Stimulated activated naive CD8-positive, alpha-beta T cell treated with anti-CD3 and anti-CD28 coated beads, Interleukin-15, Interleukin-2, amounts not matched to agents 100 U/mL and 50 U/mL, for 24 hours (primary cell): Measurements from ENCODE around the gene CASP12.

Experiments
- ATAC-seq: fragments of 150-1000 bp; cut with Tn5 transposase; one replicate; pipeline ENCODE4 v1.10.0; 2021
- DNase-seq: peaks from one replicate; pipeline ENCODE4 v3.0.0; 2021

CASP12 gene

DNA sequence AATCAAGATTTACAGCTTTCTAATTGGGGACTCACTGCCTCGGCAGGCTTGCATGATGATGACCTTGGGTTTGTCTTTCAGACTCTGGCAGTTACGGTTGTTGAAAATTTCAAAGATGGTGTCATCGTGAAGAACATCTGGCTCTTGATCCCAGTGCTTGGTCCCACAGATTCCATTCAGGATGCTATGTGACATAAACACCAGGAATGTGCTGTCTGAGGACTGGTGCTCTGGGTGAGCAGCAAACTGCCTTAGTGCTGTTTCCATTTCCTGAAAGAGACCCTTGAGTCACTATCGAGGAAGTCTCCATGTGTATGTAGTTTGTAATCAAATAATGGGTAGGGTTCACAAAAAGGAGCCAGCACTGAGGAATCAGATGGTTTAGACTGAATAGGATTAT, 7.1 kb downstream of the CASP12 start:
- DNase-seq = no peak
- ATAC-seq = no peak

DNA sequence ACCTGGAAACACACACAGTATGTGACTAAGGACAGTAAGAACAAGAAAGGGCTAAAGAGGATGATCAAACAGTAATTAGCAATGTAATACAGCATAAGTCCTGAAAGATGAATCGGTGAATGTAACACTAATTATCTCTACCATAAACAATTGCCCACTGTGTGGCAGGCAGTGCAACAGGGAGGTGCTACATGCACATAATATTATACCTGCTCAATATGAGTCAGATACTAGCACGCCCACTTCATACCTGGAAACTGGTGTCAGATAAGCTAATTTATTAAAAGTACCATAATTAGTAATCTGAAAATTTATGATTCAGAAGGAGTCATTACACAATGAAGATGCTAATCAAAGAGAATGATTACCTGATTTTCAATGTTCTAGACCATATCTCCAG, 14.9 kb downstream of the CASP12 start:
- ATAC-seq (no peak), DNase-seq (no peak)

DNA sequence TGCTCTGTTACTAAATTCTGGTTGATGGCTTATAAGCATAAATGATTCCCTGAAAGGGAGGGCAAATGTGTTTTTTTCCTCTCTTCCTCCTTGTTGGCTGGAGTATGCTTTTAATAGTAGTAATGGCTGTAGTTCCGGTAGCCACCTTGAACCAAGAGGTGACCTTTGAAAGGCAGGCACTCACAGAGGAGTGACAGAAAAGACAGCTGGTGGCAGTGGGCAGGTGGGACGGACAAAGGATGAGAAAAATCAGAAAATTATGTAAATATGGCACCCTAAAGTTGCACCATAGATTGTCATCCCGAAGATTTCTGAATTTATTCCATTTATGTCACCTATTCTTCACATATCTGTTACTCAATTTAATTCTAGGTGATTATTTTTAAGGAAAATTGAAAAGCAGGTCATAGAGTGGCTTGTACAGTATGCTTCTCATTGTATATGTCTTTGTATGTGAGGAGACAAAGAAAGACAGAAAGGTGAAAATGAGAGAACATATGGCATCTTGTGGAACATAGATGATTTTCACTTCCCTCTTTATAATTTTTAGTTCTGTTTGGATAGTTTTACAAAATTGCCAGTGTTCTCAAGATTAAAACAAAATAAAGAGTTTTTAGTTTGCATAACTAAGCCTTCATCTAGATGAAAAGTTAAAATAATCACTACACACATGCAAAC, 17.0 kb downstream of the CASP12 start:
- DNase-seq = no peak
- ATAC-seq = no peak

DNA sequence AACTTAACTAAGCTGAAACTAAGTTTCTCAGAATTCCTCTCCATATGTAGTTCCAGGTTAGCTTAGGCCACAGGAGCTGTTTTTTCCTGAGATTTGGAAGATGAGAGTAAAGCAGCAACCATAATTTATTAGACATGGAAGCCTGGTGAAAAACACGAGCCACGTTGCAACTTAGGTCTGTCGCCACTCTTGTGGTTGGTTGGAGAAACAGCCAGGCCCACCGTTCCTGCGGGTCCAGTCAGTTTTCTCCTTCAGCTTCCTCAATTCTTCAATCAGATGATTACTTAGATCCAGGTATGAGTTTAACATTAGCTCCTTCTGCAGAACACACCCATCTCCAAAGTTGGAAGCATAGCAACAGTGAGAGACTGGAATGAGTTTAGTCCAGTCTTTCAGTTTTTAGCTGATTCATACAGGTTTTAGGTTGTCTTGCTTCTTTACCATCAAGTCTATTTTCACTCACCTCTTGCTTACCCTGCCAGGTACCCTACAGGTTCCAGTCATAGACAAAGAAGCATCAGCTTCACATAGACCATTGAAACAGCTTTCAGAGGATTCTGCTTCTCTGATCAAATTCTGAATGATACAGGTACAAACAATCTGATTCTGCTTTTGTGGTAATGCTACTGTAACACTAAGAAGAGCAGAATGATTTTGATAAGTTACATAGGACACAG, 18.6 kb downstream of the CASP12 start:
- ATAC-seq = no peak

DNA sequence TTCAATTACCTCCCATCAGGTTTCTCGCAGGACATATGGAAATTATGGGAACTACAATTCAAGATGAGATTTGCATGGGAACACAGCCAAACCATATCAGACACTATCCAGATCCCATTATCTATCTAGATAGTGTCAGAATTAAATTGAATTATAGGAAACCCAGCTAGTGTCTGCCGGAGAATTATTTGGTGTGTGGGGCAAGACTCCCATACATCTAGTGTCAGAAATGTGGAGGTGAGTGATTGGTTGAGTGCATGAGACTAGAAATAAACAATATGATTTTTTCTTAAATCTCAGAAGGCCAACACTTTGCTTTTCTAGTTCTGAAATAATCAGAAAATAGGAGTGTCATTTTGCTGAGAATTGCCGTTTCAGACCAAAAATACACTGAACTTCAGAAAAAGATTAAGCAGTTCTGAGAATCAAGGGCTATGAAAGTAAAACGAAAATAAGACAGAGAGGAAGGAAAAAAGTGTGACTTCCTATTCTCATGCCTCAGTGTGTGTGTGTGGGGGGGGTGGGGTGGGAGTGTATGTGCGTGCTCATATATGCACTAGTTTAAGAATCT, 21.3 kb downstream of the CASP12 start:
- no peak for DNase-seq
- ATAC-seq = peak; percentile 80

More for the DNA sequence above, 18.6 kb downstream of the CASP12 start:
- no peak for DNase-seq

DNA sequence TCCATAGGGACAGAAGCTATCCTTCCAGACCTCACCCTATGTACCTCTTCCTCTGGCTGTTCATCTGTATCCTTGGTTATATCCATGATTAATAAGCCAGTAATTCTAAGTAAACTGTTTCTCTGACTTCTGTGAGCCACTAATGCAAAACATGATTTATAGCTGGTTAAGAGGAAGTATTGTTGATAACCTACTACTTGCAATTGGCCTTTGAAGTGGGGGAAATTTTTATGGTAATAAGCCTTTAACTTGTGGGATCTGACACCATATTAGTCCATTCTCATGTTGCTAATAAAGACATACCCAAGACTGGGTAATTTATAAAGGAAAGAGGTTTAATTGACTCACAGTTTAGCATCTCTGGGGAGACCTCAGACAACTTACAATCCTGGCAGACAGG, 21.9 kb downstream of the CASP12 start:
- DNase-seq (no peak), ATAC-seq (no peak)

DNA sequence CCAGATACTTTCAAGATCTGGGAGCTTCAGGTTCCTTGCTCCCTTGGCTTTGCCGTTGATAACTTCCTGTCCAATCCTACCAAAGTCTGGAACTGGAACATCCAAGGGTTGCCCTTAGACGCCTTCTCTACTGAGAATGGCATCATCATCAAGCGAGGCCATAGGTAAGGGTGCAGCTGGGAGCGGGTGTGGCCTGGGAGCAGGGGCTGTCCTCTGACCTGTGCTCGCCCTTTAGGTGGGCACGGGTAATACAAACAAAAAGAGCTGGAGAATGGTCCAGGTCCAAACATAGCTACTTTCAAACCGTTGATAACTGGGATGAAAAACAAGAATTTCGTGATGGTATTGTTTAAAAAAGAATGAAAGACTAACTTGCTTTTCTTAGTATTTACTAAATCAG, 25.0 kb downstream of the CASP12 start:
- ATAC-seq = no peak
- DNase-seq = no peak

DNA sequence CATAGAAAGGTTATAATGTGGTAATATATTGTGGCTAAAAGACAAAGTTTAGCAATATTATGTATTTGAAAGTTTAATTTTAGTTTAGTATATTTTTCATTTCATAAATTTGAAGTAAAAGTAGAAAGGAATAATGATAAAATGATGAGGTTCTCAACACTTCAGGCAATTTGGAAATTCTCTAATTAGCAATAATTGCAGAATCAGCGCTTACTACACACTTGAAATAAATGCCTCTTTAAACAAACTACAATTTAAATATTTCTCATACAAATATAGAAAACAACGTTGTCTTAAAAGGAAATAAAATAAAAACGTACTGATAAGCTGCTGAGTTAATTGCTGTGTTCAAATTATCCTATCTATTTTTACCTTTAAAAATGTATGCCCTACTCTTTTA, 25.9 kb downstream of the CASP12 start:
- DNase-seq (no peak), ATAC-seq (no peak)

DNA sequence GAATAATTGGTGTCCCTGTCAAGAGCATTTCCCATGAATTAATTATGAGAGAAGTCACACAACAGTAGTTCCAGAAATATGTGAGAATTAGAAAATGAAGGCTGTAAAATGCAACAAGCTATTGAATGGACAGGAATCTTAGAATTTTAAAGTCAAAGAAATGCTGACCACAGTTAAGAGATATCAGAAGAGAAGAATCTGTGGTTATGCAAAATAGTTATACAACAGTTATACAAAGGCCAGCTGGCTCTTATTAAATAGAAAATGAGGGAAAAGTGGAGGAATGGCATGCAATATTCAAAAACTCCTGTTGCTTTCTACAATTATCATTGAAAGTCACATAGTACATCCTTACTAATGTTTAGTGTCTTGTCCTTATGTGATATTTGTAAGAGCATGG, 27.4 kb downstream of the CASP12 start:
- DNase-seq (no peak), ATAC-seq (no peak)

DNA sequence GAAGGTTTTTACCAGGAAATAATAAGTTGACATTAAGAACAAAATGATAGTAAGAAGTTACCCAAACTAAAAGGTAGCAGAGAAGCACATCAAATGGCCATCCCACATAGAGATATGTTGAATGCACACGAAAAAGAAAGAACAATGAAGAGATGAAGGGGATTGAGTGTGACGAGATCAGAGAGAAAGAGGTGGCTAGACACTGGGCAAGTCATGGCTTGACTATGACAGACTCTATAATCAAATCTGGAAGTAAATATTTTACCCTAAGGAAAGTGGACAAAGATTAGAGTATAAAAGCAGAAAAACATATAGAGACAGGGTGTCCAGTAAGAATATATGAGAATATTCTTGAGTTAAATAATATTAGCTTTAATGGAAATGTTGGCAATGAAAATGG, 31.4 kb downstream of the CASP12 start:
- no peak for DNase-seq
- no peak for ATAC-seq

DNA sequence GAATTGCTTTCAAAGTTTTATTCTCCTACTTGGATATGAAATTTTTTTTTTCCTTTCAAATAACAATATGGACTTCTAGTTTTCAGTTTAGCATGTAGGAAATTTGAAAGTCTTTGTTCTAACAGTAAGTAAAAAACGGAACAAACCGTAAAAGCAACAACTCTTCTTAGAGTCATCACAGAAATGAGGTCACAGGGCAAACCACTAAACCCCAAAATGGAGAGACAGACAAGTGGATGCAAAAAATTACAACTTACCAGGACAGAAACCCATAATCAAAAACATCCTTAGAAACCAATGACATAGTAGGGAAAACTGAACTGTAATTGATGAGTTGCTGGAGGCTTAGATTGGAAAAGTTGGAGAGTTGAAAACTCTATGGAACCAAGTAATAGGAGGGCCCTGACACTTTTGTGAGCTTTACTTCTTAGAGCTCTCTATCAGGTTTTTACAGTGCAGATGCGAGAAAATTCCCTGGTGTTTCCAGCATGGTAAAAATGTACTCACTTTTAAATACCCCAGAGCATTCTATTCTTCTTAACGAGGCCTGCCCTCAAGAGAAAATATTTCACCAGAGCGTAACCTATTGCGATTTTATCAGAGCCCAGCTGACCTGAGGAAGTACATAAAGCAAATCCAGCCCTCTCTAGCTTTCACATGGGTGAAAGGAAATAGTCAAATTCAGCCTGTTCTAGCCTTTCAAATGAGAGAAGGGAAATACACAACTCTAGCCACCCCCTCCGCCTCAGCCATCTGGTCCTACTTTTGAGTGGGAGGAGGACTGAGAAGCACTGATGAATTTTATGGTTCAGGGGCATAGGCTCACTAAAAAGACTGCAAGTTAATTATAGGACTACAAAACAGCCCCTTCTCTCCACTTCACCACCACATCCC, 39.1 kb downstream of the CASP12 start:
- ATAC-seq = no peak
- no peak for DNase-seq

DNA sequence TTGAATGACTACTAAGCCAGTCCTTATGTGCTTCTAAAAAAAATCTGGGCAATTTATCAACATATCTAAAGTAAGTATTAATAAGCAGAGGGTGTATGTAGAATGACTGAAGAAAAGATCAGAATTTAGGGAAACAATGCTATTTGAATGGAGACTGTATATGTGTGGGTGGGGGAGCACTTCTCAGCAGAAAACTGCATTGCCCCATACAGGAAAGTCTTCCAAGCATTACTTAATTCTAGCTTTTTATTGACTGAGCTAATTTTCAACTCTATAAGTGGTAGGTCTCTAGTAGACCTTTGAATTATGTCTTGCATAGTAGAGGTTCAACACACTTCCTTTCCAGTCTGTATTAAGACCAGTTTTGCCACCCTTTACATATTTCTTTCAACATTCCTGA, 41.7 kb downstream of the CASP12 start:
- no peak for DNase-seq

DNA sequence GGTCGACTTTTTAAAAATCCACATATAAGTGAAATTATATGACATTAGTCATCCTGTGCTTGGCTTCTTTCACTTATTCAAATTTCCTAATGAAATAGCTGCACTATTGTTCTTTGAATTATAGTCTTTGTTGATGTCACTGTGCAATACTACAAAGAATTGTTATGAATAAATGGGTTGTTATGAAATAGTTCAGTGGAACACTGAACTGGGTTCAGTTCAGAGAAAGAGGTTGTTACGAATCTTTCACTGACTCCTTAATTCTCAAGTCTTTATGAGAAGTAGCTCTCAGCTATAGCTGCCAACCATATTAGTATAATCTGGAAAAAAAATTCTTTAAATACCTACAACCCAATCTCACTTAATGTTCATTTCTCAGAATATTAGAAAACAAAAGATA, 42.3 kb downstream of the CASP12 start:
- no peak for DNase-seq
- no peak for ATAC-seq

More for the DNA sequence above, 41.7 kb downstream of the CASP12 start:
- no peak for ATAC-seq

DNA sequence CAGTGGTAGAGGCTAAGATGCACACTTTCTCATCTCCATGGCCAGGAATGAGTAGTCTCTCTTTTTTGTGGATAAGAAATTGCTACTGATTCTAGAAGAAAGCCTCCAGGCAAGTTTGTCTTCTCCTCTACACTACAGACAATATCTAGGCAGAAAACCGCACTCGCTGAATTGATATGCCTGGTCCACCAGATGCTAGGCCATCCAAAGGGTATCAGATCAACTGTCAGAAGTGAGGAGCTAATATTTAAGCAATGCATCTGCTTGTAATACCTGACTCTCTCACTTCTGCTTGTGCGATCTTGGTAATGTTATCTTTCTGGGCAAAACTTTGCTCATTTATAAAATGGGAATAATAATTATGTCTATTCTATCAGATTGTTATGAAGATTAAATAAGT, 45.0 kb downstream of the CASP12 start:
- ATAC-seq (no peak), DNase-seq (no peak)

DNA sequence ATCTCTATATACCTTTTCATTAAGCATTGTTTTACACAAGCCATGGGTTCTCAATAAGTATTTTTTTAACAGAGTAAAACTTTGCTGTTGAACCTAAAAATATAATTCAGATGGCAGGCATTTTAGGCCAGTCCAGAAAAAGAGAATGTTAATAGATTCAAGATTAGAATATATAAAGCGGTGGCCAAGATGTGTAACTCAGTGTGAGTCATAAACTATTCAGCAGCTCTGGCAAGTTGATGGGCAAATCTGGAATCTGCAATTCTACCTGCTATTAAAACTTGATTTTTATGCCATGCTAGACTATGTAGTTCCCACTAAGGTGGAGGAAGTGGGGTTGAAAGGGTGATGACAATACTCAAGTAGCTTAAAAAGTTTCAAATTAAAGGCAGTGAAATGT, 45.4 kb downstream of the CASP12 start:
- ATAC-seq = no peak
- no peak for DNase-seq

DNA sequence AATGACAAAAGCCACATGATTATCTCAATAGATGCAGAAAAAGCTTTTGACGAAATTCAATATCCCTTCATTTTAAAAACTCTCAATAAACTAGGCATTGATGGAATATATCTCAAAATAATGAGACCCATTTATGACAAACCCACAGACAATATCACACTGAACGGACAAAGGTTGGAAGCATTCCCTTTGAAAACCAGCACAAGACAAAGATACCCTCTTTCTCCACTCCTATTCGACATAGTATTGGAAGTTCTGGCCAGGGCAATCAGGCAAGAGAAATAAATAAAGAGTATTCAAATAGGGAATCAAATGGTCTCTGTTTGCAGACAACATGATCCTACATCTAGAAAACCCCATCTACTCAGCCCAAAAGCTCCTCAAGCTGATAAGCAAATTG, 52.0 kb downstream of the CASP12 start:
- DNase-seq (no peak), ATAC-seq (no peak)

DNA sequence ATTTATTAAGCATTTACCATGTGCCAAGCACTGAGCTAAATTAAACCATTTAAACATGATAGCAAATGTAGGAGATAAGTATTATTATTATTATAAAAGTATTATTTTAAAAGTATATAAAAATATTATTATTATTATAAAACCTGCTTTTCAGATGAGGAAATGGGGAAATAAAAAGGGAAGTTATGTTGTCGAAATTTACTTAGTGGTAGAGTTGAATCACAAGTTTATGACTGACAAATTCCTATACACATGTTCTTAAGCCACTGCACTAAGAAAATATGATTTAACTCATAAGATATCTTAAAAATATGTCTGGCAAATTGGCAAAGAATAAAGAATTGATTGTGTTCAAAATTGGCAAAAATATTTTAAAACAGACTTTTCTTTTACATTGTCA, 53.8 kb downstream of the CASP12 start:
- ATAC-seq (no peak), DNase-seq (no peak)

DNA sequence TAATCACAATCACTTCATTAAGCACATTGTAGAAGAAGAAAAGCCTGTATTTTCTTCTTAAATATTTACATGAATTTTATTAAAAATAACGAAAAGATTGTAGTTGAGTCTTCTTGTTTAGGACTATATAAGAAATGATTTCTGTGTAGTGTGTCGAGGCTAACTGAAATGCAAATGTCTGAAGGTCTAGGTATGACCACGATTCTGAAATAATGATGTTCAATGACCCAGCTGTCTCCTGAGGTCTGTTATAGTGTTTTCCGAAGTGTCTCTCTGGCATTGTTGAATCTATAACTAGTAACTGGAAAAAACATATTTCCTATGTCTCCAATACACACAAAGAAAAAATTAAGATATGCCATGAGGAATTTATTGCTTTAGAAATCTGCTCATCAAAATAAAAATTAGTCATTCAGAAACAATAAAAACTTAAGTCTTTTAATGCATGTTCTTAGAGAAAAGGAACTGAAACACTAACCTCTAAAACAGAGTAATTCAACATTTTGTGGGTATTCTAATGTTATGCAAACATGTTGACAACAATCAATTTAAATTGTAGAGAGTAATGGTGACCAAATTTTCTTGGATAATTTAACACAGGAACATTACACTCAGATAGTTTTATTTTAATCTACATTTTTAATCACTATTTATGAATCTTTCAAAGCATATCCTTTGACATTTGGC, 55.0 kb downstream of the CASP12 start:
- DNase-seq (no peak), ATAC-seq (no peak)

DNA sequence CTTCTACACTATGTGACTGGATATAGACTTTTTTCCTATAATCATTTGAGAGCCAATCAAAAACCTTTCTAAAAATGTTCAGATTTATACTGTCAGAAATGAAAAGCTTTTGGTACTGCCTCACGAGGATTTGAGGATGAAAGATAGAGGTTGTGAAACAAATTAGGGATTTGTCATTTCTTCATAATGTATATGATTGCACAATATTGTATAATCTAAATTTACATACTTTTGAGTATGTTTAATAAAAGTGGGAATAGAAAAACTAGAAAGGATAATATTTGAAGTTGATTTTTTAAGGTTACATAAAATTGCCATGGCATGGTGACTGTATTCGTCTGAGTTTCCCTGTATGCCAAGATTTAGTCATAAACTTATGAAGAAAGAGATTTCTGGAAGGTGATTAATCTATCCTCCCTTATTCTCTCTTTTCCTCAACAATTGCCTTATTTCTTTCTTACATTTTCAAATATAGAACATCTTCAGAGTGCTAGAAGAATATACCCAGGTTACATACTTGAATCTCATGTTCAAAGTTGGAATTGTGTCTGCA, 56.2 kb downstream of the CASP12 start:
- ATAC-seq (no peak), DNase-seq (no peak)

DNA sequence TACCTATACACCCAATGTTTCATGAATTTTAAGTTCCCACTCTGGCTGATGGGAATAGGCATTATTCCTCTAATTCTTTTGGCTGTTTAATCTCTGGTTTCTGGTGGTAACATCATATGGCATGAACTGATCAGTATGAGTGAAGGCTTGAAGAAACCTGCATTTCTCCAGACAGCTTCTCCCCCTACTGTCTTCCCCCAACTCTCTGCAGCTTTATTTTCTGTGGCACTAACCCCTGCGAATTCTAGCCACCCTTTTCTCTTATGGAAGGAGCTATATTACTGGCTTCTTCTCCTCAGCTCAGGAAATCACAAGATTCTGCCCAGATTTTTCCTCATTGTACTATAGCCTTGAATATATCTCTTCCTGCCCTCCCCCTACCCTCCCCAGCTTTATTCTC, 57.1 kb downstream of the CASP12 start:
- ATAC-seq (no peak), DNase-seq (no peak)

DNA sequence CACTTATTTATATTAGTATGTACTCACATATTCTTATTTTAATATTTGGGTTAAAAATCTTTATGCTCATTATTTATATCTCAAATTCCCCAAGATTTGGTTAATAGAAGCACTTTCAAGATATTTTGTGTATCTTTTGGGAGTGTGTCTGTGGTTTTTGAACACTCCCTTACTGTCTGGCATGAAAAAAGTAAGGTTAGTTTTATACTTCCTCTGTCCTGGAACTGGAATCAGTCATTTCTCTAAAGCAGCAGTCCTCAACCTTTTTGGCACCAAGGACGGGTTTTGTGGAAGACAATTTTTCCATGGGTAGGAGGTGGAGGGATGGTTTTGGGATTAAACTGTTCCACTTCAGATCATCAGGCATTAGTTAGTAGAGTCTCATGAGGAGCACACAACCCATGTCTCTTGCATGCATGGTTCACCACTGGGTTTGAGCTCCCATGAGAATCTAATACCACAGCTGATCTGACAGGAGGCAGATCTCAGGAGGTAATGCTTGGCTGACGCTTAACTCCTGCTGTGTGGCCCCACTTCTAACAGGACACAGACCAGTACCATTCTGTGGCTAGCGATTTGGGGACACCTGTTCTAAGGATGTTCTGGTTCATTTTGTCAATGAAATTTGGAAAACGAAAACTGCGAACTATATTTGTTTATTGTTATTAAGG, 60.2 kb downstream of the CASP12 start:
- no peak for DNase-seq
- no peak for ATAC-seq
